GM21717 (cell line): ENCODE results near the gene ZNF222.

Experiments
- ATAC-seq: cut with Tn5 transposase; IDR thresholded peaks from one replicate; pipeline ENCODE4 v1.9.1; 2021; ENCODE audit warnings: mild to moderate bottlenecking, moderate library complexity; ENCODE audit not compliant: unreplicated experiment

Gene ZNF222

DNA sequence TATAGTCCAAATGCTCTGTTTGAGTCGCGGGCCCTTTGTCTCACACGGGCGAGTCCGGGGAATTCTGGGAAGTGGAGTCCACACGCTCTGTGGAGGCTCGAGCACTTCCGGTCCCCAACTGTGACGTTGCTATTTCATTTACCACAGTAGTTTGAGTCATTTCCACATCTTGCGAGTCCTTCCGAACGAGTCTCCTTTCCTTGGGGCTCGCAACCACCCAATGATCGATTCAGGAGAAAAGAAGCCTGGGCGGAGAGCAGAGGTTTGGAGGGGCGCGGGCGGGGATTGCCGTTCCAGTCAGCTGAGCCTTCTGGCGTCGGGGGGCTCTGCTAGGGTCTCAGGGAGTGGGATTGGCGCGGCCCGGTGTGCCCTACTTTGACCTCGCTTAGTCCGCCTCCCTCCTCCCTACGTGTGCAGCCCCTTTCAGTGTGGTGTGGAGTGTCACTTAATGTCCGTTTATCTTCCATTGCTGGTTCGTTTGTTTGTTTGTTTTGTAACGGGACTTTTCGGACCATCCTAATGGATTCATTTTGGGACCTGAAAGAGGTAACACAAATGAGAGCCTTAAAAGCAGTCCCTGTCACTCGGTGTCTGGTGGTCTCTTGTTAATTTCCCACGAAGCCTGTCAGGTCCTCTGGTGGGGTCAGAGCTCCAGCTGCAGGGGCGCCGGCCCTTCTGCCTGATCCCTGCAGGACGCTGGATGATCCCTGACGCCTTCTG is at the start of gene ZNF222:
Gene ZNF222, plus strand, starts transcription at position 163 of the 720 bp plus-strand sequence. Its CDS starts 58 bp downstream, at position 221.
- ATAC-seq = peak; percentile 89

DNA sequence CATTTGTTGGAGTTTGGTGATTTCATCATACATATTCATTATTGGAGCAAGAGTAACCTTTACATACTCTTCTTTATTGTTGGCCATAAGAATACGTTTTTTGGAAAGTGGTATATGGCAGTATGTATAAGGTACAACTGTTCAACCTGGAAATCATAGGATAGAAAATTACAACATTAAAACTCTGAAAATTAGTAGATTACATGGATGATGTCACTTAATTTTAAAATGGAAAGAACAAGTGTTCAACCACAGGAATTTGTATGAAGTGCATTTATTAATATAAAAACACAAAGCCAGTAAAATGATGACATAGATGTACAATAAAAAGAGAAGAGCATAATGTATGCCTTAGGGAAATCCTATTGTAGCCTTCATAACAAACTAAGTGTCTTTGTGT is 48.4 kb upstream of the ZNF222 start:
- ATAC-seq = no peak

- ATAC-seq = peak; percentile 14
Measured at GRCh38 chr19:43983544-43983911, 41.7 kb upstream of the ZNF222 start.

GRCh38 chr19:43983912-43984686 is 41.1 kb upstream of the ZNF222 start, which contains the start of gene ZNF155:
TSS of gene ZNF155 (plus strand) at chr19:43984188. CDS start at chr19:43988544, 4,356 bp downstream.
- peak; percentile 66 for ATAC-seq

DNA sequence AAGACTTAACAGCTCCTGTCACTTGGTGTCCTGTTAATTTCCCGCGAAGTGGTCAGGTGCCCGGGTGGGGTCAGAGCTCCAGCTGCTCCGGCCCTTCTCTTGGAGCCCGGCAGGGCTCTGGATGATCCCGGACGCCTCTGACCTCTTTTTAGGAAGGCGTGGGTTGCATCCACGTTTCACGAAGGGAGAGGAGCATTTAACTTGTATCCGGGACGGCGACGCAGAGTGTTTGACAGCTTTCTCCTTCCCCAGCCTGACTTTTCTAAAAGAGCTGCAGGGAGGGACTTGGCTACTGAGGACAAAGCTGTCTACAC is 40.5 kb upstream of the ZNF222 start:
- no peak for ATAC-seq

- no peak for ATAC-seq
Measured at GRCh38 chr19:43997631-43998290, 27.4 kb upstream of the ZNF222 start.

GRCh38 chr19:44002212-44002565 is 23.0 kb upstream of the ZNF222 start:
- peak; percentile 8 for ATAC-seq

DNA sequence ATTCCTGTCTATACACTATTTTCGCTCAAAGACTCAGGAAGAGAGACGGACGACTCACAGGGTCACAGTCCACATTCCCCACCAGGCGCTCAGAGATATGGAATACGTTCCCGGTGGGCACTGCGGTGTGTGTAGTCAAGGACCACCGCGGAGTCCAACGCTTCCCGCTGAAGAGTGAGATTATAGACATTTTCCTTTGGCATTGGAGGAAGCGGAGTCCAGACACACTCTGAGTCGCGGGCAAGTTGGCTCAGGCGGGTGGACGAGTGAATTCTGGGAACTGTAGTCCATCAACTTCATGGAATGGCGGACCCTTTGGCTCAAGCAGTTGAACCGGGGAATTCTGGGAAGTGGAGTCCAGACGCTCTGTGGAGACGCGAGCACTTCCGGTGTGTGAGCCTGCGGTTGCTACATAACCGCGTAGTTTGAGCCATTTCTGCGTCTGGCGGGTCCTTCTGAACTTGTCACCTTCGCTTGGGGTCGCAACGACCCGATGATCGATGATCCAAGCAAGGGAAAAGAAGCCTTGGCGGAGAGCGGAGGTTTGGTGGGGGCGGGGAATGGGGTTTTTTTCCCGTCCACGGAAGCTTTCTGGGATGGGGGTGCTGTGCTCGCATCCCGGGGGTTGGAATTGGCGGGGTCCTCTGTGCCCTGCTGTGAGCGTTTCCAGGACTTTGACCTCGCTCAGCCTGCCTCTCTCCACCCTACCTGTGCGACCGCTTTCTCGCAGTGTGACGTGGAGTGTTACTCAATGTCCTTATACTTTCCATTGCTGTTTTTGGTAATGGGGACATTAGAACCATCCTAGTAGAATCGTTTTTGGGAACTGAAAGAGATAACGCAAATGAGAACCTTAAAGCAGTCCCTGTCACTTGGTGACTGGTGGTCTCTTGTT is 22.4 kb upstream of the ZNF222 start, which contains the start of gene ZNF230:
Gene ZNF230, plus strand, starts transcription at position 392 of the 895 bp plus-strand sequence. CDS start 4,122 bp downstream, outside the sequence.
- ATAC-seq = peak; percentile 85

DNA sequence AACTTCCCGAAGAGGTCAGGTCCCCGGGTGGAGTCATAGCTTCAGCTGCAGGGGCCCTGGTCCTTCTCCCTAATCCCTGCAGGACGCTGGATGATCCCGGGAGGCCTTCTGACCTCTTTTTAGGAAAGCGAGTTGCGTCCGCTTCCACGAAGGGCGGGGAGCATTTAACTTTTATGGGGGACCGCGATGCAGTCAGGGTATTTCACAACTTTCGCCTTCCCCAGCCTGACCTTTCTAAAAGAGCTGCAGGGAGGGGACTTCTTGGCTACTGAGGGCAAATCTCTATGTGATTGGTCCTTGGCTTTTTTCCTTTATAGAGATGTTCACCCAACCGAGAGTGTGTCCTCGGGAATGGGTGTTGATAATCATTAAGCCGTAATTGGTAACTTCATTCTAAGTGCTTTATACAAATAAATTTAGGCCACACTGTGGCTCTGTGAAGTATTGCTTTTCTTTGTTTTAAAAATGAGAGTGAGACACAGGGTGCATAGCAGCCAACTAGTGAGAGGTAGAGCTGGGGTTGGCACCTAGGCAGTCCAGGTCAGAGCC is 21.6 kb upstream of the ZNF222 start:
- ATAC-seq = peak; percentile 16

DNA sequence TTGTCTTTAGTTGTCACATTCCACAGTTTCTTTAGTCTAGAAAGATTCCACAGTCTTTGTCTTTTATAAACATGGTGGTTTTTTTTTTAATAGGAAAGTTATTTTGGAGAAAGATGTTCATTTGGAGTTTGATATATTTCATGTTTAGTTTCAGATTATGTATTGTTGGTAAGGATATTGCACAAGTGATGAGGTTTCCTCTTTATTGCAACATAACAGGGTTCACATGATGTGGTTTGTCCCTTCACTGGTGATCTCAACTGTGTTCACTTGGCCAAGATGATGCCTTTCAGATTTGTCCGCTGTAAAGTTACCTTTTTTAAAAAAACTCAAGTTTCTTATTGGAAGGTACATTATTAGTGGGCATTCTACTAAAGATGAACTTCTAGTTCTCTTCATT is 19.2 kb upstream of the ZNF222 start:
- no peak for ATAC-seq

GRCh38 chr19:44007473-44007872 is 17.7 kb upstream of the ZNF222 start:
- no peak for ATAC-seq

DNA sequence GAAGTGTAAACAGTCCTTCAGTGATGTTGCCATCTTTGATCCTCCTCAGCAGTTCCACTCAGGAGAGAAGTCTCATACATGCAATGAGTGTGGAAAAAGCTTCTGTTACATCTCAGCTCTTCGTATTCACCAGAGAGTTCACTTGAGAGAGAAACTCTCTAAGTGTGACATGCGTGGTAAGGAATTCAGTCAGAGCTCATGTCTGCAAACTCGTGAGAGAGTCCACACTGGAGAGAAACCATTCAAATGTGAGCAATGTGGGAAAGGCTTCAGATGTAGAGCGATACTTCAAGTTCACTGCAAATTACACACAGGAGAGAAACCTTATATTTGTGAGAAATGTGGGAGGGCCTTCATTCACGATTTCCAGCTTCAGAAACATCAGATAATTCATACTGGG is 14.7 kb upstream of the ZNF222 start:
- ATAC-seq = no peak

DNA sequence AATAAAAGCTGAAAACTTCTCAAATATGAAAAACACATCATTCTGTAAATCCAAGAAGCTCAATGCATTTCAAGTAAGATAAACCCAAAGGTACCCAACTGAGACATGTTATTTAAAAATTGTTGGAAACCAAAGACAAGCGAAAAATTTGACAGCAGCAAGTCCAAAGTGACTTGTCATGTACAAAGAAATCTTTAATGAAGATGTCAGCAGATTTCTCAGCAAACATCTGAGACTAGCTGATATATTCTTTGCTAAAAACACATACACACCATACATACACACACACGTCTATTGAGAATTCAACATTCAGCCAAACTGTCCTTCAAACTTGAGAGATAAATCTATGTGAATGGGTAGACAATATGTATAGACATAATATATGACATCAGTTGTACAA is 5.7 kb upstream of the ZNF222 start:
- no peak for ATAC-seq

- ATAC-seq = no peak
Measured at GRCh38 chr19:44021221-44021620, 4.0 kb upstream of the ZNF222 start.

GRCh38 chr19:44024900-44025216 is 321 bp upstream of the ZNF222 start:
- no peak for ATAC-seq

- ATAC-seq = no peak
Measured at GRCh38 chr19:44026622-44027021, 1.4 kb downstream of the ZNF222 start.

- no peak for ATAC-seq
Measured at GRCh38 chr19:44032001-44032610, 6.9 kb downstream of the ZNF222 start.

- ATAC-seq = no peak
Measured at GRCh38 chr19:44042147-44042546, 17.0 kb downstream of the ZNF222 start.

GRCh38 chr19:44050740-44051649 is 25.8 kb downstream of the ZNF222 start:
- no peak for ATAC-seq
